Smooth muscle cell (in vitro differentiated cells): ENCODE measurements around the gene PSRC1. TPM values are rescaled to one million over a fixed set of nuclear protein-coding genes. Genes with fewer than 3 reads are reported as not detected.
A peak's percentile ranks its signal among the peaks of the same experiment; 100 is the strongest.

Source experiments
- DNase-seq: peaks from one replicate; lab custom pipeline; 2025; ENCODE audit not compliant: unreplicated experiment; lab: John Stamatoyannopoulos, UW
- H2AFZ ChIP-seq: fragments of 200-600 bp; sonication (generic); 2 replicates; pipeline ENCODE4 v1.6.0; 2016; ENCODE audit warnings: antibody characterized with exemption, low read depth, mild to moderate bottlenecking
- H3F3A ChIP-seq: fragments of 200-600 bp; sonication (generic); 2 replicates; pipeline ENCODE4 v1.6.0; 2017; ENCODE audit warnings: antibody characterized with exemption, low read depth
- H3K27ac ChIP-seq: fragments of 200-600 bp; sonication (generic); 2 replicates; pipeline ENCODE4 v1.5.1; 2016; ENCODE audit warnings: low read depth, mild to moderate bottlenecking
- H3K27me3 ChIP-seq: fragments of 200-600 bp; sonication (generic); 2 replicates; pipeline ENCODE4 v1.6.1; 2016; ENCODE audit warnings: low read depth, mild to moderate bottlenecking
- H3K36me3 ChIP-seq: fragments of 200-600 bp; sonication (generic); 2 replicates; pipeline ENCODE4 v1.5.1; 2016; ENCODE audit warnings: low read depth
- H3K4me1 ChIP-seq: fragments of 200-600 bp; sonication (generic); 2 replicates; pipeline ENCODE4 v1.5.1; 2016; ENCODE audit warnings: low read depth
- H3K4me2 ChIP-seq: fragments of 200-600 bp; sonication (generic); 2 replicates; pipeline ENCODE4 v1.6.0; 2016; ENCODE audit warnings: mild to moderate bottlenecking
- H3K4me3 ChIP-seq: fragments of 200-600 bp; sonication (generic); 2 replicates; pipeline ENCODE4 v1.5.1; 2016; ENCODE audit warnings: mild to moderate bottlenecking
- H3K79me2 ChIP-seq: fragments of 200-600 bp; sonication (generic); 2 replicates; pipeline ENCODE4 v1.6.0; 2016; ENCODE audit warnings: low read depth, mild to moderate bottlenecking
- H3K9ac ChIP-seq: fragments of 200-600 bp; sonication (generic); 2 replicates; pipeline ENCODE4 v1.6.0; 2016; ENCODE audit warnings: low read depth
- H3K9me3 ChIP-seq: fragments of 200-600 bp; sonication (generic); replicated peaks from 2 replicates; pipeline ENCODE4 v1.5.1; 2016; ENCODE audit warnings: low read depth
- H4K20me1 ChIP-seq: fragments of 200-600 bp; sonication (generic); 2 replicates; pipeline ENCODE4 v1.6.0; 2016; ENCODE audit warnings: low read depth
- WGBS: methylation state at CpG from one replicate; pipeline ENCODE4 v1.1.7; 2016; ENCODE audit warnings: low lambda C conversion rate; 5-methylcytosine and 5-hydroxymethylcytosine counted together
- polyA plus RNA-seq: library from polyadenylated mRNA; unstranded; fragments of >200 nt; fragmentation: Nextera tagmentation; extraction: Ambion mirVana; gene quantifications from 2 replicates; pipeline ENCODE4 v1.2.1, GENCODE V29; 2016
- total RNA-seq: library from RNA; depleted of rRNA; stranded (reverse); fragments of >200 nt; gene quantifications from 2 replicates; pipeline ENCODE4 v1.2.3, GENCODE V29; 2014
- TF ChIP-seq, protein P1 (sequence below): fragments of 200-600 bp; sonication (generic); IDR thresholded peaks from 2 replicates; pipeline ENCODE4 v1.5.1; 2017; ENCODE audit warnings: borderline replicate concordance, mild to moderate bottlenecking, antibody characterized with exemption; ENCODE audit not compliant: insufficient read depth, poor library complexity, severe bottlenecking

PSRC1 gene
- total and polyA plus RNA-seq, 2 experiments from 2014 or later, result 5.5 to 10.8 TPM

GRCh38 chr1:109294481-109294880, 11.5 kb upstream of the PSRC1 start:
- H3K9ac ChIP-seq, result no peak overlapping the region
- H3K9me3 ChIP-seq, result no peaks in the 10 kb centered on the region
- H2AFZ ChIP-seq, result no peak overlapping the region
- H3K4me2 ChIP-seq, result no peak overlapping the region
- H3K4me1 ChIP-seq, result no peaks in the 10 kb centered on the region
- H3K36me3 ChIP-seq, result no peaks in the 10 kb centered on the region
- no peaks in the 10 kb centered on the region for H4K20me1 ChIP-seq
- no peak overlapping the region for H3K4me3 ChIP-seq
- peak overlapping the region; percentile 37 for H3K27ac ChIP-seq
- TF ChIP-seq, protein P1, sequence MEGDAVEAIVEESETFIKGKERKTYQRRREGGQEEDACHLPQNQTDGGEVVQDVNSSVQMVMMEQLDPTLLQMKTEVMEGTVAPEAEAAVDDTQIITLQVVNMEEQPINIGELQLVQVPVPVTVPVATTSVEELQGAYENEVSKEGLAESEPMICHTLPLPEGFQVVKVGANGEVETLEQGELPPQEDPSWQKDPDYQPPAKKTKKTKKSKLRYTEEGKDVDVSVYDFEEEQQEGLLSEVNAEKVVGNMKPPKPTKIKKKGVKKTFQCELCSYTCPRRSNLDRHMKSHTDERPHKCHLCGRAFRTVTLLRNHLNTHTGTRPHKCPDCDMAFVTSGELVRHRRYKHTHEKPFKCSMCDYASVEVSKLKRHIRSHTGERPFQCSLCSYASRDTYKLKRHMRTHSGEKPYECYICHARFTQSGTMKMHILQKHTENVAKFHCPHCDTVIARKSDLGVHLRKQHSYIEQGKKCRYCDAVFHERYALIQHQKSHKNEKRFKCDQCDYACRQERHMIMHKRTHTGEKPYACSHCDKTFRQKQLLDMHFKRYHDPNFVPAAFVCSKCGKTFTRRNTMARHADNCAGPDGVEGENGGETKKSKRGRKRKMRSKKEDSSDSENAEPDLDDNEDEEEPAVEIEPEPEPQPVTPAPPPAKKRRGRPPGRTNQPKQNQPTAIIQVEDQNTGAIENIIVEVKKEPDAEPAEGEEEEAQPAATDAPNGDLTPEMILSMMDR, result no peak
- no peaks in the 10 kb centered on the region for H3K79me2 ChIP-seq
- H3K27me3 ChIP-seq, result no peaks in the 10 kb centered on the region
- H3F3A ChIP-seq, result peaks cover 4% of the 10 kb centered on the region
- DNase-seq, result no peak
- 96% methylated on average over 4 of the region's 4 CpGs for WGBS

DNA sequence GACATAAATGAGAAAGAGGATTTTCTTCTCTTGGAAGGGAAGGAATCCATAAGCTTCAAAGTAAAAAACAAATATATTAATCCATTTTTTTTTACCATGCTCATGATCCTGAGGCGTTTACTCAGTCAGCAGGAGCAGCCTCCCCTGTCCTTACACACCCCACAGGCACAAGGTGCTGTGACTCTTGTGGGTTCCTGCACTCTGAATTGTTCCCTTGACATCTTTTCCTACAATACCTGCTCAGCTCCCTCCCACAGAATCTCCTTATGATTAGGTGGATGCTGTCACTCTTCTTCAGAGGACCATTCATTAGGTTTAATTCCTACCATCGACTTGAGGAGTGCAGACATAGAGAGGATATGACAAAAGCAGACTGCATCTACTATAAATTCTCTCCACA, 10.1 kb upstream of the PSRC1 start:
- Histone ChIP-seq H3F3A (no peaks in the 10 kb centered on the region), H3K4me3 (no peak overlapping the region), H3K79me2 (no peaks in the 10 kb centered on the region), H3K4me1 (no peaks in the 10 kb centered on the region), H4K20me1 (no peaks in the 10 kb centered on the region), H2AFZ (no peak overlapping the region), H3K27me3 (no peaks in the 10 kb centered on the region), H3K9me3 (no peaks in the 10 kb centered on the region), H3K9ac (no peak overlapping the region), H3K27ac (no peak overlapping the region), H3K4me2 (no peak overlapping the region), H3K36me3 (no peaks in the 10 kb centered on the region)
- no peak for DNase-seq
- TF ChIP-seq, protein P1, result no peak
- 74% methylated on average over 2 of the region's 2 CpGs for WGBS

DNA sequence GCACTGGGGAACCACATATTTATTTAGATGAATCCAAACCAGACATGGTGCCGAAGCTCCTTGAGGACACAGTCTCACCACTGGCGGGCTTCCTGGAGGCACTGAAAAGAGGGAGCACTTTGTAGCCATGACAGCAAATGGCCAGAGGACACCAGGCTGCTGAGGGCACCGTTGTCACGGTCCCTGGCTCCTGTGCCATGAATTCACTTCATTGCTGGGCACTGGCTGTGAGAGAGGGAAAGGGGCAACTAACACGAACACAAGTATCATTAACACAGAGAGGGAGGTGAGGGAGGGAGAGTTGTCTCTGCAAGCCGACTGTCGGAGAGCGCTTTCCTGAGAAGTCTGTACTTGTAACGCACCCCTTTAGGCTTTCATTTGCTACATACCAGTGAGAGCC, 9.4 kb upstream of the PSRC1 start:
- no peak overlapping the region for H2AFZ ChIP-seq
- no peak overlapping the region for H3K4me2 ChIP-seq
- no peaks in the 10 kb centered on the region for H3K9me3 ChIP-seq
- H3K27me3 ChIP-seq, result no peaks in the 10 kb centered on the region
- no peaks in the 10 kb centered on the region for H3K36me3 ChIP-seq
- H4K20me1 ChIP-seq, result no peaks in the 10 kb centered on the region
- H3K4me1 ChIP-seq, result no peaks in the 10 kb centered on the region
- no peak overlapping the region for H3K9ac ChIP-seq
- no peak for DNase-seq
- no peaks in the 10 kb centered on the region for H3F3A ChIP-seq
- TF ChIP-seq, protein P1, result no peak
- H3K4me3 ChIP-seq, result no peak overlapping the region
- H3K27ac ChIP-seq, result peak overlapping the region; percentile 19
- 70% methylated on average over 9 of the region's 9 CpGs for WGBS
- no peaks in the 10 kb centered on the region for H3K79me2 ChIP-seq

DNA sequence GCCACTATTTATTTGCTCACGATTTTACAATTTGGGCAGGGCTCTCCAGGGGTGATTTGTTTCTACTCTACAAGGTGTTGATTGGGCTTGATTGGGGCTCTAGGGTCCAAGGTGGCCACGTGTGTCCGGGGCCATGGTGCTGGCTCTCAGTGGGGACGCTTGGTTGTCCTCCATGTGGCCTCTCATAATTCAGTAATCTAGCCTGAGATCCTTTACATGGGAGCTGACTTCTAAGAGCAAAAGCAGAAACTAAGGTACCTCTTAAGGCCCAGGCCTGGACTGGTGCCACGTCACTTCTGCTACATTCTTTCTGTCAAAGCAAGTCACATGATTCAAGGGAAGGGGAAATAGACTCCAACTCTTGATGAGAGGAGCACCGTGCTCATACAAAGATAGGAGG, 8.1 kb upstream of the PSRC1 start:
- Histone ChIP-seq H3F3A (no peaks in the 10 kb centered on the region), H2AFZ (no peak overlapping the region), H3K79me2 (no peaks in the 10 kb centered on the region), H3K36me3 (no peaks in the 10 kb centered on the region), H3K4me1 (no peaks in the 10 kb centered on the region), H3K9me3 (no peaks in the 10 kb centered on the region), H3K9ac (no peak overlapping the region), H3K27ac (no peak overlapping the region), H3K4me3 (no peak overlapping the region), H3K27me3 (no peaks in the 10 kb centered on the region), H4K20me1 (no peaks in the 10 kb centered on the region), H3K4me2 (no peak overlapping the region)
- DNase-seq, result no peak
- WGBS, result 92% methylated on average over 6 of the region's 6 CpGs
- TF ChIP-seq, protein P1, result no peak
